Measurements from ENCODE around the gene PLXNA3. TPM values are rescaled to one million over a fixed set of nuclear protein-coding genes. Genes with fewer than 3 reads are reported as not detected.

PLXNA3 gene
- total RNA-seq, 1 donor from 2014 or later, result 108 TPM

DNA sequence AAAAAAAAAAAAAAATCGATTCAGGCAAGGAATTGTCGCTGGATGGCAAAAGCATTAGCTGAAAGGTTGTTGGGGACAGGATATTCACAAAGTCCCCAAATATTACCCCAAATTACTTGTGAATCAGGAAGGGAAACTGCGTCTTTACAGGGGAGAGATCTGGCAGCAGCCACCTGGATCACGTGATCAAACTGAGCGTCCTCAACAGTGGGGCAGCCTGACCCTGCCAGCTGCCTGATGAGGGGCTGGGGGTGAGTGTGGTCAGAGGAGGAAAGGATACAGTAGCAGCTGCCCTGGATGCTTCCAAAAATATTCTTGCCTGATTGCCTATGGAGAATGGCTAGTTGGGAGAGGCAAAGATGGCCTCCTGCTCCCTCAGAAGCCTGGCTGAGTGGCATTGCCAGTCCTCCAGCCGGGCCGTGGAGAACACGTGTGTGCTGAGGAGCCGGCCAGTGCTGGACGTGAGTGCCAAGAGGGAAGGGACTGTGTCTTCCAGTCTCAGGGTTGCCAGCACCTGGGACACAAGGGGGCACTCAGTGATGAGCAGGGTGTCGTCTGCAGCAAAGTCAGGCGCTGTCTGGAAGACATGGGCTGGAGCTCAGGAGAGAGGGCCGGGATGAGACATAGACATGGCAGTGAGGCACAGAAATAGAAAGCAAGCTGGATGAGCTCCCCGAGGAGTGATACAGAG is 24.0 kb downstream of the PLXNA3 start:
- Mint-ChIP-seq H3K36me3 (ENCODE audit: unreplicated experiment) (no peaks in the 10 kb centered on the region), H3K4me3 (ENCODE audit: unreplicated experiment) (no peak overlapping the region), H3K27ac (ENCODE audit: unreplicated experiment) (no peak overlapping the region), H3K27me3 (ENCODE audit: unreplicated experiment) (no peaks in the 10 kb centered on the region), H3K9me3 (ENCODE audit: unreplicated experiment) (no peaks in the 10 kb centered on the region), H3K4me1 (ENCODE audit: unreplicated experiment) (peaks cover 4% of the 10 kb centered on the region)
- TF ChIP-seq, protein P1, sequence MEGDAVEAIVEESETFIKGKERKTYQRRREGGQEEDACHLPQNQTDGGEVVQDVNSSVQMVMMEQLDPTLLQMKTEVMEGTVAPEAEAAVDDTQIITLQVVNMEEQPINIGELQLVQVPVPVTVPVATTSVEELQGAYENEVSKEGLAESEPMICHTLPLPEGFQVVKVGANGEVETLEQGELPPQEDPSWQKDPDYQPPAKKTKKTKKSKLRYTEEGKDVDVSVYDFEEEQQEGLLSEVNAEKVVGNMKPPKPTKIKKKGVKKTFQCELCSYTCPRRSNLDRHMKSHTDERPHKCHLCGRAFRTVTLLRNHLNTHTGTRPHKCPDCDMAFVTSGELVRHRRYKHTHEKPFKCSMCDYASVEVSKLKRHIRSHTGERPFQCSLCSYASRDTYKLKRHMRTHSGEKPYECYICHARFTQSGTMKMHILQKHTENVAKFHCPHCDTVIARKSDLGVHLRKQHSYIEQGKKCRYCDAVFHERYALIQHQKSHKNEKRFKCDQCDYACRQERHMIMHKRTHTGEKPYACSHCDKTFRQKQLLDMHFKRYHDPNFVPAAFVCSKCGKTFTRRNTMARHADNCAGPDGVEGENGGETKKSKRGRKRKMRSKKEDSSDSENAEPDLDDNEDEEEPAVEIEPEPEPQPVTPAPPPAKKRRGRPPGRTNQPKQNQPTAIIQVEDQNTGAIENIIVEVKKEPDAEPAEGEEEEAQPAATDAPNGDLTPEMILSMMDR (IDR thresholded peaks at IDR 0.05), result no peak
- no peak for DNase-seq (ENCODE audit: extremely low spot score, unreplicated experiment)

DNA sequence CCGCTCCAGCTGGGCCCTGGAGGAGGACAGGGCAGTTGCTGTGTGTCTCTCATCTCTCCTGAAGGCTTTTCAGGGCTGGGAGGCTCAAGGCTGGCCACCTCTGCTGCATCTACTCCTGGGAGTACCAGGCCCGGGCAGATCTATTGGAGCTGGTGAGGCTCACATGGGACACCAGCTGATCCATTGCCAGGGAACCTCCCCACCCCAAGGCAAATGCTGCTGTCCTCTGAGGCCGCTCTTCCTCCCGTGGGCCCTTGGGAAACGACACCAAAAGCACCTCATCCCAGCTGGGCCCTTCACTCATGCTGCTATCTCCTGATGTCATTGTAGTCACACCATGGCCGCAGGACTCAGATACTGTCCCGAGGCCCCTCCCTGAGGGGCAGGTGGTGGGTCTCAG is 24.7 kb downstream of the PLXNA3 start:
- Mint-ChIP-seq H3K27ac (ENCODE audit: unreplicated experiment) (no peak overlapping the region), H3K36me3 (ENCODE audit: unreplicated experiment) (no peaks in the 10 kb centered on the region), H3K4me1 (ENCODE audit: unreplicated experiment) (peaks cover 5% of the 10 kb centered on the region), H3K9me3 (ENCODE audit: unreplicated experiment) (no peaks in the 10 kb centered on the region), H3K4me3 (ENCODE audit: unreplicated experiment) (no peak overlapping the region), H3K27me3 (ENCODE audit: unreplicated experiment) (no peaks in the 10 kb centered on the region)
- no peak for DNase-seq (ENCODE audit: extremely low spot score, unreplicated experiment)
- TF ChIP-seq, protein P1 (IDR thresholded peaks at IDR 0.05), result no peak

DNA sequence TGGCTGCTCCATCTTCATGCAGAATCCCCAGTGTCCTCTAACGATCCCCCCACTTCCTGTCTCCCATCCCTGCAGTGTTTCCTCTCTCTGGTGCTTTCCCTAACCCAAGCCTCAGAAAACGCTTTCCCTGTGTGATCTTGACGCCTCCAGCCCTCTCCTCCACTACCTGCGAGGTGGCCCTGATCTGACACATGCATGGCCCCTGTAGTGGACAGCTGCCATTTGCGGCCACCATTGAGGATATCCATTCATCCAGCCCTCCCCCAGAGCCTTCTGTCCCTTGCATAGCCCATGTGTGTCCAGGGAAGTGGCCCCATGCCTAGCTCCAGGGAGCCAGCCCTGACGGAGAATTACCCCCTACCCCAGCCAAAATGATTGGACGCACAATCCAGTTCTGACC is 25.2 kb downstream of the PLXNA3 start:
- DNase-seq (ENCODE audit: extremely low spot score, unreplicated experiment), result no peak
- Mint-ChIP-seq H3K36me3 (ENCODE audit: unreplicated experiment) (no peaks in the 10 kb centered on the region), H3K9me3 (ENCODE audit: unreplicated experiment) (no peaks in the 10 kb centered on the region), H3K4me1 (ENCODE audit: unreplicated experiment) (peaks cover 3% of the 10 kb centered on the region), H3K27ac (ENCODE audit: unreplicated experiment) (no peak overlapping the region), H3K4me3 (ENCODE audit: unreplicated experiment) (no peak overlapping the region), H3K27me3 (ENCODE audit: unreplicated experiment) (no peaks in the 10 kb centered on the region)
- TF ChIP-seq, protein P1 (IDR thresholded peaks at IDR 0.05), result no peak

DNA sequence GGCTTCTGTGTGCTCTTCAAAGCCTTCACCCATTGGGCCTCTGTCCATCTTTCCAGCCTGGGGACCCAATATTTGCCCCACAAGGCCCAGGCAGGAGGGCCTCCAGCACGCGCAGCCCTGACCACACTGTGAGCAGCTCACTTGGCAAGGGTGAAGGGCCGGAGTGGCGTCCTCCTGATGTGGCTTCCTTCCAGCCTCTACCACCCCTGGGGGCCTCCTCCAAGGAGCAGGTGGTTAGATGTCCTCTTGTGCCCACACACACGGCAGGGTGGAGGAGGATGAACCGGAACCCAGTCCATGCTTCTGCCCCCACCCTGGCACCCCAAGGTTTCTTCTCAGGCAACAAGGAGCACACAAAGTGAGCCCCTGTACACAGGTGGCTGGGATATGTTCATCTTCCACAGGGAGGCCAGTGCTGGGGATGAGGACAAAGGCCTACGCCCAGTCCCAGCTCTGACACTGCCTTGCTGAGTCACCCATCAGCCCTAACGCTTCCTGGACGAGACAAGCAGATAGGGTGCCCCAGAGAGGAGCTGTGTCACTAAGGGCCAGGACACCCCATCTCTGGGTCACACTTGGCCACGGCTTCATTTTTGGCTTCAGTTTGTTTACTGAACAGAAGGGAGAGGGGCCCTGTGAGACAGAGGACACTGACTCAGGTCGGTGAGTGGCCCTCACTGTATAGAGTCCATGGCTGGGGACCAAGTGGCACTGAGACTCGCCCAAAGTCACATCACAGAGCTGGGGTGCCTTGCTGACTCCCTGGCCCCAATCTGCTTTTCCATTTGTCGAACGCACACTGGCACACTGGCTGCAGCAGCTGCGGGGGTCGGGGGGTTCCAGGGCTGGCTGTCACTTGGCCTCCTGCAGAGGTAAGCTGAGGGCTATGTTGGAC is 26.4 kb downstream of the PLXNA3 start:
- Mint-ChIP-seq H3K27ac (ENCODE audit: unreplicated experiment) (no peak overlapping the region), H3K27me3 (ENCODE audit: unreplicated experiment) (no peaks in the 10 kb centered on the region), H3K36me3 (ENCODE audit: unreplicated experiment) (no peaks in the 10 kb centered on the region), H3K4me3 (ENCODE audit: unreplicated experiment) (no peak overlapping the region), H3K4me1 (ENCODE audit: unreplicated experiment) (peaks cover 7% of the 10 kb centered on the region), H3K9me3 (ENCODE audit: unreplicated experiment) (no peaks in the 10 kb centered on the region)
- TF ChIP-seq, protein P1 (IDR thresholded peaks at IDR 0.05), result no peak
- no peak for DNase-seq (ENCODE audit: extremely low spot score, unreplicated experiment)

Data from osteocyte (in vitro differentiated cells).